ENCODE data around the gene PTH1R.

Gene PTH1R

DNA sequence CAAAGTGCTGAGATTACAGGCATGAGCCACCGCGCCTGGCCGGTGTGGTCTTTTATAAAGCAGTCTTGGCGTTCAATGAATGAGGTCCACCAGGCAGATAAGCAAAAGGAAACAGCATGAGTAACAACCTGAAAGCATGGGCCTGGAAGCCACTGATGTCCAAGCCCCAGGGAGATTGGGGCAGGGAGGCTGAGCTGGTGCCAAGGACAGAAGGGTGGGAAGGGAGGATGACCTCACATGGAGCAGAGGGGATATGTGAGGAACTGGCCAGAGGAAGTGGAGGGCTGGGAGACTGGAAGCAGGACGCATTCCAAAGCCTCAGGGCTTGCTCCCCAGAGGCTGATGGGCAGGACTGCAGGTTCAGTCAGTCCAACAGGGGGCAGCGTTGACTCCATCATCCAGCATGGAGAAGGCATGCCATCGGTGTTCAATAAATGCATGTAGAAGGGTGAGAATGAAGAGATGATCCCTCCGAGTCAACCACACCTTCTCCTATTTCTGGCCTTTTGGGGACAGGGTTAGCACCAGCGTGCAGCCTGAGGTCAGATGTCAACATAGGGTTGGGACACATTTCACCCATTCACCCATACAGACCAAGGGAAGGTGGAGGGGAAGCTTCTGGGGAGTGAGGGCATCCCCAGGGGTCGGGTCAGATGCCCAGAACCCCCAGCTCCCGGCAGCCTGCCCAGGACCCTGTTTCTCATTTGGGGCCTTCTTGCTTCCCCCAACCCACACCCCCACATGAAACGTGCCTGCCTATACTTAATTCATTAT, 29.1 kb upstream of the PTH1R start:
- TF ChIP-seq, protein P1, sequence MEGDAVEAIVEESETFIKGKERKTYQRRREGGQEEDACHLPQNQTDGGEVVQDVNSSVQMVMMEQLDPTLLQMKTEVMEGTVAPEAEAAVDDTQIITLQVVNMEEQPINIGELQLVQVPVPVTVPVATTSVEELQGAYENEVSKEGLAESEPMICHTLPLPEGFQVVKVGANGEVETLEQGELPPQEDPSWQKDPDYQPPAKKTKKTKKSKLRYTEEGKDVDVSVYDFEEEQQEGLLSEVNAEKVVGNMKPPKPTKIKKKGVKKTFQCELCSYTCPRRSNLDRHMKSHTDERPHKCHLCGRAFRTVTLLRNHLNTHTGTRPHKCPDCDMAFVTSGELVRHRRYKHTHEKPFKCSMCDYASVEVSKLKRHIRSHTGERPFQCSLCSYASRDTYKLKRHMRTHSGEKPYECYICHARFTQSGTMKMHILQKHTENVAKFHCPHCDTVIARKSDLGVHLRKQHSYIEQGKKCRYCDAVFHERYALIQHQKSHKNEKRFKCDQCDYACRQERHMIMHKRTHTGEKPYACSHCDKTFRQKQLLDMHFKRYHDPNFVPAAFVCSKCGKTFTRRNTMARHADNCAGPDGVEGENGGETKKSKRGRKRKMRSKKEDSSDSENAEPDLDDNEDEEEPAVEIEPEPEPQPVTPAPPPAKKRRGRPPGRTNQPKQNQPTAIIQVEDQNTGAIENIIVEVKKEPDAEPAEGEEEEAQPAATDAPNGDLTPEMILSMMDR (IDR thresholded peaks at IDR 0.05; ENCODE audit: control extremely low read depth, extremely low read depth, low read depth, missing control alignments) = peak; percentile 45
- no peak for DNase-seq (ENCODE audit: extremely low spot score)
- ChIA-PET POLR2A (no interaction called here), CTCF (interaction anchor here (1.0 to 1.7 kb wide), 4 partner anchors 10 to 61 kb away, joined by 3 to 7 read pairs (median 4); no protein-coding TSS in a partner anchor)

DNA sequence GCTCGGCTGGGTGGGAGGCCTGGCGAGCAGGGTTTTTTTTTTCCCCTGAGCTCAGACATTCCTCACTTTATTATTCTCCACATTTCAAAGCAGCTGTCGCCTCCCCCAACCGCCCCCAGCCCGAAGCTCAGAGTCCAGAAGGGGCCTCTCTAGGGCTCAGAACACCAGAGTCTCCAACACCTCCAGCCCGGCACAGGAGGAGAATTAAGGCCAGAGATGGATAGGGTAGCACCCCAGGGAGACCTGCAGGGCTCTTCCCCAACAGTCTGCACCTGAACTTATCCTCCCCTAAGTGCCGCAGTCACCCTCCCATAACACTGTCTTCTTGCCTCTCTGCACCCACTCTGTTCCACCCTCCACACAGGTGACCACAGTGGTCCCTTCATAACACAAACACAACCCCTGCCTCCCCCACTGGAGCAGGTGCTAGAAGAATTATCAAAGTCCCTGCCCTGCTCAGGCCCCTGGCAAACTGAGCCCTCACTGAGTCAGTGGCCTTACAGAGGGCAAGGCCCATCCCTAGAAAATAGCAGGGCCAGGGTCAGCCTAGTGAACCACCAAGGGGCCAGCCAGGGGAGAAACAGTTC, 28.4 kb upstream of the PTH1R start:
- TF ChIP-seq, protein P1 (IDR thresholded peaks at IDR 0.05; ENCODE audit: control extremely low read depth, extremely low read depth, low read depth, missing control alignments) = no peak
- DNase-seq (ENCODE audit: extremely low spot score) = no peak
- POLR2A ChIA-PET = no interaction called here
- CTCF ChIA-PET = interaction anchor here (1.1 to 1.2 kb wide), 2 partner anchors 23 to 61 kb away, joined by 3 read pairs; no protein-coding TSS in a partner anchor

DNA sequence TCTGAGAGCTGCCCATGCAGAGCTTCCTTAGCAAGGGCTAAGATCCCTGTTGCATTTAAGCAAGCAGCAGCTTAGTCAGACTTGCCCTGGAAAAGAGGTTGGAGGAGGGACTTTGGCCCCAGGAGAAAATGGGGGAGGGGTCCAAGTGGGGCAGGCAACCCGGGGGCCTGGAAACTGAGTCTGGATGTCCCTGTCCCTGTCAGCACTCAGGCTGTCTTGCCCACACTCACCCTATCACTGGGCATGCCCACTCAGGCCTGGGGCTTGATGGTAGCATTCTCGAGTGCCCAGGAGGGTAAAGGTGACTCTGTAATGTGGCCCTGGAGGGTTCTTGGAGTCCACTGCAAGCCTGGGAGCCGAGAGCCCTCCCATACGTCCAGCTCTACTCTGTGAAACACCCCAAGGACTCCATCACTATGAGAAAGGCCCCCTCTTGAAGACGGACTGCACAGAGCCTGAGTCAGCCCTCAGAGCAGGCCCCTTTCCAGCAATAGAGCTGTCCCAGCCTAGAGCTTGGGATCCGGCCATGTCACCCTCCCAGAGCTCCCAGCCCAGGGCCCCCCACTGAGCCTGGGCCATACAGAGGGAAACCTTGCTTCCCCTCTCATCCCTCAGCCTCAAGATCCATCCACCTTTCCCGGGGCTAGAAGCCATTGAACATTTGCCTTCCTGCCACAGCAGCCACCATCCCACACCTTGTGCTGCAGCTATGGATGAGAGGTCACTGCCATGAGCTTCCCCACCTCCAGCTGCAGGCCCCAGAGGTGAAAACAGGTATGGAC, 27.6 kb upstream of the PTH1R start:
- POLR2A ChIA-PET = interaction anchor here (0.5 kb wide), 1 partner anchor 127 kb away, joined by 4 read pairs; no protein-coding TSS in a partner anchor
- no peak for DNase-seq (ENCODE audit: extremely low spot score)
- CTCF ChIA-PET = interaction anchor here (1.2 to 2.6 kb wide), 3 partner anchors 17 to 45 kb away, joined by 3 to 12 read pairs (median 4); no protein-coding TSS in a partner anchor
- TF ChIP-seq, protein P1 (IDR thresholded peaks at IDR 0.05; ENCODE audit: control extremely low read depth, extremely low read depth, low read depth, missing control alignments) = no peak

GRCh38 chr3:46850468-46850779, 27.1 kb upstream of the PTH1R start:
- CTCF ChIA-PET = interaction anchor here (1.2 to 2.6 kb wide), 3 partner anchors 16 to 44 kb away, joined by 3 to 12 read pairs (median 4); no protein-coding TSS in a partner anchor
- no peak for DNase-seq (ENCODE audit: extremely low spot score)
- TF ChIP-seq, protein P1 (IDR thresholded peaks at IDR 0.05; ENCODE audit: control extremely low read depth, extremely low read depth, low read depth, missing control alignments) = no peak
- POLR2A ChIA-PET = no interaction called here

DNA sequence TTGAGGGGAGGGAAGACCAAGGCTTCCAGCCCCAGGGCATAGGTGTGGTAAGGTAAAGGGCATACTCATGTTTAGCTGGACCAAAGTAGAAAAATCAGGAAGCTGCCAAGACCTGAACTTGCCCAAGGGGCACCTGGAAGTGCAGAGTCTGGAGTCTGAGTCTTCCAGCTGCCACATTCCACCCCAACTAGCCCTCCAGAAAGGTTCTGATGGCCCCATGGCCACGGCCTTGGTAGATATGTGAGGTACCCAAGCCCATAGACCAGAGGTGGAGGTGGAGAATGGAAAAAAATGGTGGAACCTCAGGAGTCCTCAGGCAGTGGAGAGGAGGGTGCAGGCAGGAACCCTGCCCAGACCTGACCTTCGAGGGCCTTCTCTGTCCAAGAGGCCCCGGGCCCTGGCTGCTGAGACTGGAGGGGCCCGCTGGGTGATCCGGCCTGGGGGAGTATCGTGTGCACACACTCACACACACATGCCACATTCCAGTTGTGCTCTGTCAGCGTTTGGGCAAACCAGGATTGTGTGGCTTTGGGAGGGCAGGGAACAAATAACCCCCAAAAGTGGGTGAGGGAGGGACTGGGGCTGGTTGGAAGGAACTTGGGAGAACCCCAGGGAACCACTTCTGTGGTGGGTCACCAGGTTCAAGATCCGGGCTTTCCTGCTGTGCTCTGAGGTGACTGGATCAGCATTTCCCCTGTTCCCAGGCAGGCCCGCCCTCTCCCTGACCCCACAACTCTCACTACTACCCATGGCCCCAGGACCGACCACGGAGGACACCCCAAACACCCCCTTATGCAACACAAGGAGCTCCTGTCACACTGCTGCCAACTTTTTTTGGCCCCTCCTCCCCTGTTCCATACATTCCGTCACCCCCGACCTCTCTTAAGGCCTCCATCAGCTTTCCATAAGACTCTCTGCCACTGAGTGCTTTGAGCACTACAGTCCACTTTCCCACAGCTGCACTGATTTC, 25.9 kb upstream of the PTH1R start:
- ChIA-PET CTCF (interaction anchor here (0.6 to 2.6 kb wide), 5 partner anchors 15 to 509 kb away, joined by 3 to 12 read pairs (median 3); no protein-coding TSS in a partner anchor), POLR2A (no interaction called here)
- TF ChIP-seq, protein P1 (IDR thresholded peaks at IDR 0.05; ENCODE audit: control extremely low read depth, extremely low read depth, low read depth, missing control alignments) = no peak
- DNase-seq (ENCODE audit: extremely low spot score) = no peak

Data from GM10248 (cell line).